B cell (primary cell): ENCODE measurements around the gene CDC73. TPM values are rescaled to one million over a fixed set of nuclear protein-coding genes. Genes with fewer than 3 reads are reported as not detected.

ENCODE experiments used
- ATAC-seq: fragments of 200-7000 bp; cut with Tn5 transposase; one replicate; pipeline ENCODE4 v1.10.0; 2021; ENCODE audit warnings: low read depth, mild to moderate bottlenecking, moderate number of reproducible peaks, moderate library complexity
- CTCF ChIA-PET: fragments of 350-600 bp; sonication (Branson Sonifier 250); formaldehyde crosslinking; loops from one replicate; lab custom pipeline; 2021; ENCODE audit warnings: antibody characterized with exemption, inconsistent platforms; lab: Charles Lee
- POLR2A ChIA-PET: fragments of 350-600 bp; sonication (Branson Sonifier 250); formaldehyde crosslinking; loops from one replicate; lab custom pipeline; 2021; ENCODE audit warnings: antibody characterized with exemption; lab: Charles Lee
- DNase-seq: peaks from one replicate; pipeline ENCODE4 v3.0.0; 2013
- H2AFZ ChIP-seq: 2 replicates; pipeline ENCODE4 v1.6.1; 2012; ENCODE audit warnings: mild to moderate bottlenecking, low read depth, low read length; ENCODE audit not compliant: insufficient read depth, poor library complexity, severe bottlenecking
- H3K27ac ChIP-seq, 2 donors: 1 replicate in 1 of 2; 2 replicates in 1 of 2; pipeline ENCODE4 v1.5.1; 2012 to 2013; ENCODE audit warnings: low read length in 2 of 2, mild to moderate bottlenecking in 2 of 2, moderate library complexity in 1 of 2
- H3K27me3 ChIP-seq, 4 experiments: fragments of 200-600 bp in 1 of 4; sonication (generic) in 1 of 4; replicated peaks in 1 of 4; 1 replicate in 2 of 4; 2 replicates in 2 of 4; pipeline versions ENCODE4 v1.6.1 to v1.7.0; 2013 to 2016; ENCODE audit warnings: low read length in 3 of 4, mild to moderate bottlenecking in 2 of 4, mixed read lengths in 1 of 4, moderate library complexity in 1 of 4; ENCODE audit not compliant: insufficient read depth in 4 of 4, control insufficient read depth in 3 of 4; ENCODE audit errors: control extremely low read depth in 1 of 4
- H3K36me3 ChIP-seq, 2 experiments: replicated peaks in 1 of 2; 1 replicate in 1 of 2; 2 replicates in 1 of 2; pipeline versions ENCODE4 v1.6.1 to v1.7.1; 2013; ENCODE audit warnings: low read length in 1 of 2; ENCODE audit not compliant: insufficient read depth in 2 of 2, control insufficient read depth in 1 of 2; ENCODE audit errors: control extremely low read depth in 1 of 2, extremely low read depth in 1 of 2
- H3K4me1 ChIP-seq, 2 donors: fragments of 200-600 bp in 1 of 2; sonication (generic) in 1 of 2; 1 replicate in 1 of 2; 2 replicates in 1 of 2; pipeline versions ENCODE4 v1.5.1 to v1.6.1; 2013 to 2017; ENCODE audit warnings: low read length in 2 of 2; ENCODE audit not compliant: control insufficient read depth in 2 of 2, insufficient read depth in 2 of 2
- H3K4me2 ChIP-seq: replicated peaks from 2 replicates; pipeline ENCODE3; 2012; ENCODE audit warnings: mild to moderate bottlenecking, low read depth, low read length; ENCODE audit not compliant: poor library complexity, severe bottlenecking
- H3K4me3 ChIP-seq, 5 experiments: fragments of 200-600 bp in 1 of 5; sonication (generic) in 1 of 5; 1 replicate in 3 of 5; 2 replicates in 2 of 5; pipeline versions ENCODE4 v1.5.1 to v1.7.0; 2011 to 2016; ENCODE audit warnings: low read length in 4 of 5, mild to moderate bottlenecking in 4 of 5, low read depth in 2 of 5, control low read depth in 1 of 5, moderate library complexity in 1 of 5; ENCODE audit not compliant: insufficient read depth in 1 of 5; ENCODE audit errors: control extremely low read depth in 1 of 5, extremely low read depth in 1 of 5
- H3K79me2 ChIP-seq: fragments of 200-600 bp; sonication (generic); one replicate; pipeline ENCODE4 v1.6.0; 2016; ENCODE audit warnings: low read length; ENCODE audit not compliant: control insufficient read depth, insufficient read depth
- H3K9ac ChIP-seq: fragments of 200-600 bp; sonication (generic); 2 replicates; pipeline ENCODE4 v1.6.1; 2017; ENCODE audit warnings: mild to moderate bottlenecking, low read length, moderate library complexity
- H3K9me3 ChIP-seq, 3 donors: one replicate each; pipeline versions ENCODE4 v1.6.1 to v1.7.1; 2013; ENCODE audit warnings: low read length in 2 of 3; ENCODE audit not compliant: control insufficient read depth in 2 of 3, insufficient read depth in 1 of 3; ENCODE audit errors: control extremely low read depth in 1 of 3
- H4K20me1 ChIP-seq: 2 replicates; pipeline ENCODE4 v1.6.0; 2012; ENCODE audit warnings: mild to moderate bottlenecking, low read length; ENCODE audit not compliant: insufficient read depth, control insufficient read depth, poor library complexity, severe bottlenecking
- H3K27ac Mint-ChIP-seq: one replicate; pipeline ENCODE4 v1.8.0; 2021; ENCODE audit warnings: mixed read lengths
- H3K27me3 Mint-ChIP-seq: one replicate; pipeline ENCODE4 v1.8.0; 2021; ENCODE audit warnings: mixed read lengths
- H3K4me1 Mint-ChIP-seq: one replicate; pipeline ENCODE4 v1.8.0; 2021; ENCODE audit warnings: mixed read lengths
- H3K4me3 Mint-ChIP-seq: one replicate; pipeline ENCODE4 v1.8.0; 2021; ENCODE audit warnings: mixed read lengths
- H3K9me3 Mint-ChIP-seq: one replicate; pipeline ENCODE4 v1.8.0; 2022; ENCODE audit warnings: mixed read lengths; ENCODE audit not compliant: insufficient read depth
- EZH2 ChIP-seq: IDR thresholded peaks from 2 replicates; pipeline ENCODE4 v1.6.1; 2012; ENCODE audit warnings: borderline replicate concordance, low read depth, mild to moderate bottlenecking, moderate library complexity, low read length; ENCODE audit not compliant: insufficient read depth, poor library complexity, severe bottlenecking
- WGBS: methylation state at CpG from one replicate; pipeline ENCODE4 v1.1.5; 2013; ENCODE audit warnings: missing lambda C conversion rate; ENCODE audit not compliant: insufficient coverage; 5-methylcytosine and 5-hydroxymethylcytosine counted together
- intact Hi-C: fragments of 100-400 bp; cut with micrococcal nuclease; formaldehyde crosslinking; loops from one replicate; pipeline ENCODE4 v1.10.0; 2022
- polyA plus RNA-seq: library from polyadenylated mRNA; depleted of rRNA; stranded (reverse); fragments of >200 nt; gene quantifications from 2 replicates; pipeline ENCODE4 v1.2.3, GENCODE V29; 2012
- total RNA-seq, 2 donors: library from RNA; stranded (reverse); fragments of 120-200 nt in 1 of 2; gene quantifications; 1 replicate in 1 of 2; 2 replicates in 1 of 2; pipeline versions ENCODE4 v1.2.3 to v1.2.4, GENCODE V29; 2013 to 2022
- TF ChIP-seq, protein P1 (sequence below): fragments of 200-600 bp; IDR thresholded peaks from one replicate; pipeline ENCODE4 v1.8.0; 2022; ENCODE audit warnings: antibody characterized with exemption, mild to moderate bottlenecking

Gene CDC73
- total and polyA plus RNA-seq, 2 donors (not counting 1 experiment from before 2014, with no cell fraction given): 6.1 to 71.7 TPM

DNA sequence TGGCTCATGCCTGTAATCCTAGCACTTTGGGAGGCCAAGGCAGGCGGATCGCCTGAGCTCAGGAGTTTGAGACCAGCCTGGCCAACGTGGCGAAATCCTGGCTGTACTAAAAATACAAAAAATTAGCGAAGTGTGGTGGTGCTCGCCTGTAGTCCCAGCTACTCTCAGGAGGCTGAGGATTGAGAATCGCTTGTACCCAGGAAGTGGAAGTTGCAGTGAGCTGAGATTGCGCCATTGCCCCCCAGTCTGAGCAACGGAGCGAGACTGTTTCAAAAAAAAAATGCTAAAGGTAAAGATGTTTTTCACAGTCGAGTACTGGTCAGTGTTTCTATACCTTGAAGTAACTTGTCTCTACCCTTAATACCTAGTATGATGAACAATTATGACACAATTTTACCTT is 27.7 kb upstream of the CDC73 start:
- no peaks in the 10 kb centered on the region for H3K4me1 Mint-ChIP-seq
- ChIA-PET POLR2A (no interaction called here), CTCF (no interaction called here)
- no peaks in the 10 kb centered on the region for H3K9me3 Mint-ChIP-seq
- no peaks in the 10 kb centered on the region for H3K27me3 Mint-ChIP-seq
- Histone ChIP-seq H3K36me3 (peaks cover 0 to 35% of the 10 kb centered on the region in 2 experiments), H3K9ac (no peak overlapping the region), H3K9me3 (no peaks in the 10 kb centered on the region), H3K4me2 (no peak overlapping the region), H3K79me2 (no peaks in the 10 kb centered on the region), H3K4me3 (no peak overlapping the region), H2AFZ (no peak overlapping the region), H3K4me1 (no peaks in the 10 kb centered on the region), H3K27me3 (no peaks in the 10 kb centered on the region), H4K20me1 (no peaks in the 10 kb centered on the region), H3K27ac (no peak overlapping the region)
- ATAC-seq: no peak
- no peak overlapping the region for H3K27ac Mint-ChIP-seq
- TF ChIP-seq EZH2: no peak
- TF ChIP-seq, protein P1, sequence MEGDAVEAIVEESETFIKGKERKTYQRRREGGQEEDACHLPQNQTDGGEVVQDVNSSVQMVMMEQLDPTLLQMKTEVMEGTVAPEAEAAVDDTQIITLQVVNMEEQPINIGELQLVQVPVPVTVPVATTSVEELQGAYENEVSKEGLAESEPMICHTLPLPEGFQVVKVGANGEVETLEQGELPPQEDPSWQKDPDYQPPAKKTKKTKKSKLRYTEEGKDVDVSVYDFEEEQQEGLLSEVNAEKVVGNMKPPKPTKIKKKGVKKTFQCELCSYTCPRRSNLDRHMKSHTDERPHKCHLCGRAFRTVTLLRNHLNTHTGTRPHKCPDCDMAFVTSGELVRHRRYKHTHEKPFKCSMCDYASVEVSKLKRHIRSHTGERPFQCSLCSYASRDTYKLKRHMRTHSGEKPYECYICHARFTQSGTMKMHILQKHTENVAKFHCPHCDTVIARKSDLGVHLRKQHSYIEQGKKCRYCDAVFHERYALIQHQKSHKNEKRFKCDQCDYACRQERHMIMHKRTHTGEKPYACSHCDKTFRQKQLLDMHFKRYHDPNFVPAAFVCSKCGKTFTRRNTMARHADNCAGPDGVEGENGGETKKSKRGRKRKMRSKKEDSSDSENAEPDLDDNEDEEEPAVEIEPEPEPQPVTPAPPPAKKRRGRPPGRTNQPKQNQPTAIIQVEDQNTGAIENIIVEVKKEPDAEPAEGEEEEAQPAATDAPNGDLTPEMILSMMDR: no peak
- WGBS: 96% methylated on average over 10 of the region's 11 CpGs
- H3K4me3 Mint-ChIP-seq: no peak overlapping the region
- intact Hi-C loops: no loop called here
- DNase-seq: no peak

DNA sequence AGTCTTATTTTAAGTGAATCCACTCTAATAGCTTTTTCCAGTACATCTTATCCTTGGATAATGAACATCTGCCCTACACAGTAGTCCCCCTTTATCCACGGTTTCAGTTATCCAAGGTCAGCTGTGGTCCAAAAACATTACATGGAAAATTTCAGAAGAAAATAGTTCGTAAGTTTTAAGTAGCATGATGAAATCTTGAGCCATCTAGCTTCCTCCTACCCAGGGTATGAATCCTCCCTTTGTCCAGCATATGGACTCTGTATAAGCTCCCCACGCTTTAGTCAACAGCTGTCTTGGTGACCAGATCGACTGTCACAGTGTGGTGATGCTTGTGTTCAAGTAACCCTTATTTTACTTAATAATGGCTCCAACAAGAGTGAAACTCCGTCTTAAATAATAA is 19.2 kb upstream of the CDC73 start:
- ATAC-seq (no peak), DNase-seq (no peak)
- H3K4me2 ChIP-seq: no peak overlapping the region
- Mint-ChIP-seq H3K27ac (no peak overlapping the region), H3K4me3 (no peak overlapping the region), H3K27me3 (no peaks in the 10 kb centered on the region), H3K4me1 (peaks cover 22% of the 10 kb centered on the region), H3K9me3 (no peaks in the 10 kb centered on the region)
- ChIA-PET POLR2A (no interaction called here), CTCF (interaction anchor here (0.6 to 1.2 kb wide), 4 partner anchors 10 to 298 kb away, joined by 3 read pairs; partner anchors contain the start of genes RO60 and UCHL5)
- intact Hi-C loops: no loop called here
- no peak overlapping the region for H3K4me3 ChIP-seq
- H3K4me1 ChIP-seq: peaks cover 8 to 13% of the 10 kb centered on the region in 2 donors
- peaks cover 0 to 22% of the 10 kb centered on the region in 2 experiments for H3K36me3 ChIP-seq
- WGBS: no CpG with 5 or more reads among the region's 5 CpGs
- no peak for TF ChIP-seq EZH2
- TF ChIP-seq, protein P1: no peak
- peaks cover 23% of the 10 kb centered on the region for H3K79me2 ChIP-seq
- H3K27me3 ChIP-seq: no peaks in the 10 kb centered on the region
- no peaks in the 10 kb centered on the region for H3K9me3 ChIP-seq
- no peak overlapping the region for H3K27ac ChIP-seq
- H2AFZ ChIP-seq: no peak overlapping the region
- H4K20me1 ChIP-seq: peaks cover 5% of the 10 kb centered on the region
- H3K9ac ChIP-seq: no peak overlapping the region
